HG02852 (cell line): ENCODE data around the gene ASTN2.
"Not testable (repeated sequence)": the region's sequence is repeated elsewhere in the genome, so short reads cannot be mapped to it uniquely, and the experiment has no call there.

ENCODE experiments used
- ATAC-seq: cut with Tn5 transposase; IDR thresholded peaks from one replicate; pipeline ENCODE4 v1.9.1; 2021; ENCODE audit warnings: mild to moderate bottlenecking, moderate library complexity; ENCODE audit not compliant: unreplicated experiment

Gene ASTN2

GRCh38 chr9:116895961-116896360 is 518.9 kb downstream of the ASTN2 start:
- ATAC-seq, result no peak

- no peak for ATAC-seq
Measured at GRCh38 chr9:116891424-116891823, 523.4 kb downstream of the ASTN2 start.

- ATAC-seq, result not testable (repeated sequence)
Measured at GRCh38 chr9:116888476-116888875, 526.4 kb downstream of the ASTN2 start.

GRCh38 chr9:116888066-116888465 is 526.8 kb downstream of the ASTN2 start:
- ATAC-seq, result no peak

- ATAC-seq, result no peak
Measured at GRCh38 chr9:116883676-116884075, 531.2 kb downstream of the ASTN2 start.

DNA sequence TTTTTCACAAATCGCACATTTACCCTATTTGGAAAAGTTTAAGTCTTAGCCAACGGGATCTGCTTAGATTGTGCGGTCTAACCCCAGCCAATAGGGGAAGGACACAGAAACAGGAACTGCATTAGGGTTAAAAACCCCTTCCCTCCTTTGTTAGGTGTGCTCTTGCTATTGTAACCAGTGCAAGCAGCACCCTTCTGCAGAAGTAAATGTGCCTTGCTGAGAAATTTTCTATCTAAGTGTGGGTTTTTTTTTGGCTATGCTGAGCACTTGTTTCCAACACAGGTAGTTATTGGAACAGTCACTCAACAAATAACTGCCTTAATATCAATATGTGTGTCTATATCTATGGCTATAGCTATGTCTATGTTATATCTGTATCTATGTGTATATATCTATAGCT is 537.8 kb downstream of the ASTN2 start:
- no peak for ATAC-seq

GRCh38 chr9:116875576-116875975 is 539.3 kb downstream of the ASTN2 start:
- no peak for ATAC-seq

- ATAC-seq, result no peak
Measured at GRCh38 chr9:116873937-116874914, 540.6 kb downstream of the ASTN2 start.

DNA sequence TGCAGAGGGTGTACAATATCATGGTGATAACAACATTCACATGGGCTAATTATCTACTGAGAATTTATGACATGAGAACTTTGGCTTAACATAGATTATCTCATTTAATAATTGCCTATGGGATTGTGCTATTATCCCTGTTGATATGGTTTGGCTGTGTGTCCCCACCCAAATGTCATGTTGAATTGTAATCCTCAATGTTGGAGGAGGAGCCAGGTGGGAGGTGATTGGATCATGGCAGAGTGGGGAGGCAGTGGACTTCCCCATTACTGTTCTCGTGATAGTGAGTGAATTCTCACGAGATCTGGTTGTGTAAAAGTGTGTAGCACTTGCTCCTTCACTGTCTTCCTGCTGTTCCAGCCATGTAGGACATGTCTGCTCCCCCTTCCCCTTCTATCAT is 541.4 kb downstream of the ASTN2 start:
- no peak for ATAC-seq

- ATAC-seq, result no peak
Measured at GRCh38 chr9:116870566-116870965, 544.3 kb downstream of the ASTN2 start.

DNA sequence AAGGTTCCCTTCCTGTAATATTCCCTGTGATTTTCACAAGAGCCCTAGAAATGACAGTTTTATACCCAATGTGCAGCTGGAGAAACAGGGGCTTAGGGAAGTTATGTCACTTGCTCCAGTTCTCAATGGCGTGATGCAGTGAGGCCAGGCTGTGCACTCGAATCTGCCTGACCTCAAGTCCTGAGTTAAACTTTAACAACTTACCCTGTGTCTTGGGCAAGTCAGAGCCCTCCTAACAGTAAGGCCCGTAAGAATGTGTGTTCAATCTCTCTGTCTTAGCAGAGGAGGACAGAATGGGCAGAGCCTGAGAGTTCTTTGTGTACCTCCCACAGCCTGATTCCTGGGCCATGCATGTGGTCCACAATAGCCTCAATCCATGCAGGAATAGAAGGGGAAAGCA is 546.7 kb downstream of the ASTN2 start:
- no peak for ATAC-seq

GRCh38 chr9:116861321-116861720 is 553.5 kb downstream of the ASTN2 start:
- ATAC-seq, result no peak

DNA sequence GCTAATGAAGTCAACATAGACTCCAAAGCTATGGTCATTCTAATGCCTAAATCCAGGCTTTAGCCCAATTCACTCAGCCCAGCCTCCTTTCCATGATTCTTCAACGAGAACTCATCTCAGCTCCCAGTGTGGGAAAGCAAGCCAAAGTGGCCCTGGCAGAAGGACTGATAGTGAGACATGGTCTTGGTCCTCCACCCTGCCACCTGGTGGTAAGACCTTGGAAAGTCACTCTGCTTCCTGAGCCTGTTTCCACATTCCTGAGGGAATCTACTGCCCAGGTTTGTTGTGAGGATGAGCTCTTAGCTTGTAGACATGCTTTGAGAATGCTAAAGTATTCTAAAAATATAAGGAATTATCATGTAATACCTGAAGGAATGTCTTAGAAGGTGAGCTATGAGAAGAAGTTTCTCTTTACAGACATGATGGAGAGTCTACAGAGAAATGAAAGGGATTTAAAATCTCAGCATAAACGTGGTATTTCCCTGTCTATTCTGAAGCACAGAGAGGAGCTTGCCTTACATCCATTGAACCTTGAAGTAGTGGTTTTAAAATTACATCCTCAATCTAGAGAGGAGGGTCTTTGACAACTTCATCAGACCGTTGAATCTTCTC is 554.2 kb downstream of the ASTN2 start:
- no peak for ATAC-seq

DNA sequence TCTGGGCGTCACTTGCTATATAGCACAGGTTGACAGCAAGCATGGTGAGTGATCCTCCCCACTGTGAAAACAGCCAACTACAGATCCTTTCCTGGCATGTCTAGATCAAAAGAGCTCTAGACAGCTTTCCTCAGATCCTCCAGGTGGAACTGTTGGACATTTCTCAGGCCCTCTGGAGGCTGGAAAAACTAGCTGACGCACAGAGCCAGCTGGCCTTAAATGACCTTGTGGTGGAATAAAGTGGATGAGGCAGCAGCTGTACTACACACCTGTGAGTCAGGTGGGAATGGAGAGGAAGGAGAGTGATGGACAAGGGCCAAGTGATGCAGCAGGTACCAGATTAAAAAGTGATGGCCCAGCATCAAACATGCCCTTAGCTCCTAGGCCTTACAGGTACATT is 555.1 kb downstream of the ASTN2 start:
- no peak for ATAC-seq

GRCh38 chr9:116857321-116857720 is 557.5 kb downstream of the ASTN2 start:
- no peak for ATAC-seq

- ATAC-seq, result no peak
Measured at GRCh38 chr9:116855881-116856662, 558.8 kb downstream of the ASTN2 start.

- ATAC-seq, result no peak
Measured at GRCh38 chr9:116849721-116850120, 565.1 kb downstream of the ASTN2 start.

DNA sequence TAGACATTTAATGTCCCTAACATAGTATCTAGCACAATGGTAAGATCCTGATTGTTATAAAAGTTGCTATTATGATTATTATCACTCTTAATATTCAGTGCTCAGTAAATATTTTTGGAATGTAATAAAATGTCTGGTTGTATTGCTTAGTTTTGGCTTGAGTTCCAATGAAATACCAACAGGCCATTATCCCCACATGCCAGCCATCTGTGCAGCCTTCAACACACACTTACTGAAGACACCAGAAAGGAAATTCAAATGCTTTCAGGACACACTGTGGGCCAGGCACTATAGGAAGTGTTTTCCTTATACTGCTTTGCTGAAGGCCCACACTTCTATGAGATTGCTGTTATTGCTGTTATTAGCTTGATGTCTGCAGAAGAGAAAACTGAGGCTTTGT is 570.2 kb downstream of the ASTN2 start:
- ATAC-seq, result no peak

DNA sequence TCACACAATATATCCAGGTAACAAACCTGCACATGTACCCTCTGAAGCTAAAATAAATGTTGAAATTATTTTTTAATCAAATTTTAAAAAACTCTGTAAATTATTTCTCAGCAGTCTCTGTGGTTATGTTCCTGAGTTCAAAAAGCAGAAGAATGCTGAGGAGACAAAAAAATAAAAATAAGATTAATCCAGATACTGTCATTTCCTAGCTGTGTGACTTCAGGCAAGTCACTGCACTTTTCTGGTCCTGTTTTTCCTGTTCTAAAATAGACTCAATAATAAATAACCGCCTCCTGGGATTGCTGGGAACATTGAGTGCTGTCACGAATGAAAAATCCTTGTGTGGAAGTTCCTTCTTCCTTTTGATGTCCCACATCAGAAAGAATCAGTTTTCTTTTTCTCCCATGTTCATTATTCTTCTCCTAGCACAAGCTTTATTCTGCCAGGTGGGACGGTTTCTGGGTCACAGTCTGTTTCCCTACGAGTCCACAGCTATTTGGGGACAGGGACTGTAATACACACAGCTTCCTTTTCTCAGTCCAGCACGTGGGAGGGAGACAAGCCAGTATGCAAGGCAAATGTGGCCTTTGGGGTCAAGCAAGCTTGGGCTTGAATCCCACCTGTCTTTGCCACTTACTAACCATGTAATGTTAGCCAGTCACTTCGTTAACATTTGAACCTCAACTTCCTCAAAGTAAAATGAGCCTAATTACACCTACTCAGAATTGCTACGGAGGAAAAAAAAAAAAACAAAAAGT is 570.8 kb downstream of the ASTN2 start:
- ATAC-seq, result no peak

DNA sequence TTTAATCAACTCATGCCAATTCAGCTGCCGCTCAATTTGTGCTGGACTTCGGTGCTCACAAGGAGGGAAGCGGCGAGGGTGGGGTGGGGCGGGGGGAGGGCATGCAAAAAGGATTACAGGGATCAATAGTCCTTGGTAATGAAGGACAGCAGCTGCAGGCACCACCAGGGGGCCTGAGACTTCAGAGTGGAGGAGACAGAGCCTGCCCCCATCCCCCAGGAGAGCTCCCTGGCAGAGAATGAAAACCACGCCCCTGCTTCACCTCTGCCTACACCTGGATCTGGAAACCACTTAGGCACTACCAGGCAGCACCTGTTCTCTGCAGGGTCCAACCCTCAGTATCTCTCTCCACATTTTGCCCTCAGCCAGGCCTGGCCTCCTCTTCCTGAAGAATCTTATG is 572.2 kb downstream of the ASTN2 start:
- ATAC-seq, result no peak

DNA sequence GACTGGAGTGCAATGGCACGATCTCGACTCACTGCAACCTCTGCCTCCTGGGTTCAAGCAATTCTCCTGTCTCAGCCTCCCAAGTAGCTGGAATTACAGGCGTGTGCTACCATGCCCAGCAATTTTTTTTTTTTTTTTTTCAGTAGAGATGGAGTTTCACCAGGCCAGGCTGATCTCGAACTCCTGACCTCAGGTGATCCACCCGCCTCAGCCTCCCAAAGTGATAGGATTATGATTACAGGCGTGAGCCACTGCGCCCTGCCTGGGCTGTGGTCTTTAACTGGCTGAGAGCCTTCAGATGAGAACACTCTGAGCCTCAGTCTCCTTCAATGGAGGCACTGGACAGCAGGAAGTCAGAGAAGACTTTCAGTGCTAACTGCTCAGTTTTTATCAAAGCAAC is 576.4 kb downstream of the ASTN2 start:
- ATAC-seq, result not testable (repeated sequence)
